Mucosa of rectum (tissue), 2 donors: ENCODE results near the gene ACACB.

Source experiments
- H3K27ac ChIP-seq, 2 donors: one replicate each; pipeline ENCODE4 v1.7.0; 2013; ENCODE audit warnings: inconsistent platforms in 2 of 2, low read depth in 2 of 2, low read length in 2 of 2
- H3K27me3 ChIP-seq, 2 donors: one replicate each; pipeline ENCODE4 v1.7.0; 2013; ENCODE audit warnings: low read length in 2 of 2; ENCODE audit not compliant: control insufficient read depth in 2 of 2, insufficient read depth in 2 of 2
- H3K36me3 ChIP-seq, 2 donors: one replicate each; pipeline ENCODE4 v1.7.0; 2013; ENCODE audit warnings: low read length in 2 of 2; ENCODE audit not compliant: control insufficient read depth in 2 of 2, insufficient read depth in 2 of 2
- H3K4me1 ChIP-seq, 2 donors: one replicate each; pipeline ENCODE4 v1.7.0; 2013; ENCODE audit warnings: low read length in 2 of 2, mild to moderate bottlenecking in 1 of 2; ENCODE audit not compliant: control insufficient read depth in 2 of 2, insufficient read depth in 2 of 2
- H3K4me3 ChIP-seq, 2 donors: one replicate each; pipeline ENCODE4 v1.7.0; 2013; ENCODE audit warnings: low read length in 2 of 2
- H3K9ac ChIP-seq, 2 donors: one replicate each; pipeline ENCODE4 v1.7.0; 2013; ENCODE audit warnings: low read length in 2 of 2, low read depth in 1 of 2, mild to moderate bottlenecking in 1 of 2
- H3K9me3 ChIP-seq, 2 donors: one replicate each; pipeline ENCODE4 v1.7.0; 2013; ENCODE audit warnings: low read length in 2 of 2; ENCODE audit not compliant: control insufficient read depth in 2 of 2
- donor health status: healthy.
- donor health status: Normal muscosa, but diverticular disease.

Gene ACACB

GRCh38 chr12:109121346-109121880 lies 5.0 kb downstream of the ACACB start:
- Histone ChIP-seq H3K27me3 (no peaks in the 10 kb centered on the region), H3K4me1 (peaks cover 6 to 8% of the 10 kb centered on the region in 2 donors), H3K36me3 (peaks cover 0 to 5% of the 10 kb centered on the region in 2 donors), H3K27ac (no peak overlapping the region), H3K9ac (no peak overlapping the region), H3K4me3 (no peak overlapping the region), H3K9me3 (no peaks in the 10 kb centered on the region)

GRCh38 chr12:109124878-109125648 lies 8.7 kb downstream of the ACACB start:
- Histone ChIP-seq H3K4me1 (peaks cover 2 to 4% of the 10 kb centered on the region in 2 donors), H3K27ac (no peak overlapping the region), H3K9me3 (no peaks in the 10 kb centered on the region), H3K9ac (no peak overlapping the region), H3K27me3 (no peaks in the 10 kb centered on the region), H3K36me3 (peaks cover 0 to 3% of the 10 kb centered on the region in 2 donors), H3K4me3 (no peak overlapping the region)

- Histone ChIP-seq H3K4me1 (peaks cover 2 to 4% of the 10 kb centered on the region in 2 donors), H3K4me3 (no peak overlapping the region), H3K9me3 (no peaks in the 10 kb centered on the region), H3K36me3 (no peaks in the 10 kb centered on the region), H3K27ac (no peak overlapping the region), H3K9ac (no peak overlapping the region), H3K27me3 (no peaks in the 10 kb centered on the region)
Measured at GRCh38 chr12:109125791-109126190, 9.4 kb downstream of the ACACB start.

- Histone ChIP-seq H3K4me1 (peaks cover 2 to 4% of the 10 kb centered on the region in 2 donors), H3K27me3 (no peaks in the 10 kb centered on the region), H3K9me3 (no peaks in the 10 kb centered on the region), H3K36me3 (no peaks in the 10 kb centered on the region), H3K27ac (no peak overlapping the region), H3K4me3 (no peak overlapping the region), H3K9ac (no peak overlapping the region)
Measured at GRCh38 chr12:109126784-109127183, 10.4 kb downstream of the ACACB start.

- no peaks in the 10 kb centered on the region for H3K9me3 ChIP-seq
- peaks cover 2 to 4% of the 10 kb centered on the region in 2 donors for H3K4me1 ChIP-seq
- no peaks in the 10 kb centered on the region for H3K36me3 ChIP-seq
- H3K27me3 ChIP-seq, result no peaks in the 10 kb centered on the region
- no peak overlapping the region for H3K9ac ChIP-seq
- no peak overlapping the region for H3K4me3 ChIP-seq
- H3K27ac ChIP-seq, result no peak overlapping the region
Measured at GRCh38 chr12:109127533-109128242, 11.3 kb downstream of the ACACB start.

GRCh38 chr12:109130297-109131153 lies 14.1 kb downstream of the ACACB start:
- H3K27me3 ChIP-seq, result no peaks in the 10 kb centered on the region
- H3K27ac ChIP-seq, result no peak overlapping the region
- peaks cover 0 to 4% of the 10 kb centered on the region in 2 donors for H3K4me1 ChIP-seq
- no peak overlapping the region for H3K9ac ChIP-seq
- no peaks in the 10 kb centered on the region for H3K36me3 ChIP-seq
- no peaks in the 10 kb centered on the region for H3K9me3 ChIP-seq
- H3K4me3 ChIP-seq, result no peak overlapping the region

- Histone ChIP-seq H3K9ac (no peak overlapping the region), H3K4me1 (no peaks in the 10 kb centered on the region)
Measured at GRCh38 chr12:109131154-109132050, 15.0 kb downstream of the ACACB start.

GRCh38 chr12:109134186-109134917 lies 18.0 kb downstream of the ACACB start:
- Histone ChIP-seq H3K9me3 (no peaks in the 10 kb centered on the region), H3K4me3 (no peak overlapping the region), H3K27me3 (no peaks in the 10 kb centered on the region), H3K4me1 (no peaks in the 10 kb centered on the region), H3K9ac (no peak overlapping the region), H3K27ac (no peak overlapping the region), H3K36me3 (peaks cover 0 to under 1% of the 10 kb centered on the region in 2 donors)

More at GRCh38 chr12:109131154-109132050, 15.0 kb downstream of the ACACB start:
- Histone ChIP-seq H3K27ac (peak overlapping the region in 1 of 2 donors; percentile 52), H3K36me3 (no peaks in the 10 kb centered on the region), H3K4me3 (peak overlapping the region in 1 of 2 donors; percentile 48), H3K9me3 (no peaks in the 10 kb centered on the region), H3K27me3 (no peaks in the 10 kb centered on the region)

- Histone ChIP-seq H3K9ac (no peak overlapping the region), H3K27me3 (no peaks in the 10 kb centered on the region), H3K36me3 (peaks cover 0 to 4% of the 10 kb centered on the region in 2 donors), H3K4me1 (no peaks in the 10 kb centered on the region), H3K27ac (no peak overlapping the region), H3K9me3 (no peaks in the 10 kb centered on the region), H3K4me3 (no peak overlapping the region)
Measured at GRCh38 chr12:109137055-109137454, 20.7 kb downstream of the ACACB start.
